Raji (cell line): ENCODE measurements around the gene TTC39B.

ENCODE experiments used
- POLR2A ChIP-seq: IDR thresholded peaks from 2 replicates; pipeline ENCODE4 v1.6.1; 2011; ENCODE audit warnings: low read depth, low read length, control low read depth; ENCODE audit not compliant: insufficient read depth

The TTC39B gene

DNA sequence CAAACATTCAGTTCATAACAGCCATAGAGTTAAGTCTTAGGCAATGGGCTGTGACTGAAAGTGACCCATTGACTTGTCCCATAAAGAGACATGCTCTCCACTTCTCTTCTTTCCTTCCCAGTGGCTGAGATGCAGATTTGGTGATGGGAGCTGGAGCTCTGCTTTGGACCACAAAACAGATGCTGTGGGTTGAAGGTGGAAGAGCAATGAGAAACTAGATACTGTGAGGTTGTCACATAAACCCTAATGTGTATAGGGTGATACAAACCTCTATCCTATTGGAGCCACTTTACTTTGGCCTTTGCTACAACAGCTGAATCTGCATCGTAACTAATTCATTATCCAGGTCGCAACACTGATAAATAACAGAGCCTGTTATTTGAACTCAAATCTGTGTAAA is 192.0 kb downstream of the TTC39B start:
- no peak for TF ChIP-seq POLR2A
